ENCODE measurements around the gene PUM1. TPM values are rescaled to one million over a fixed set of nuclear protein-coding genes. Genes with fewer than 3 reads are reported as not detected.

PUM1 gene
- total and polyA plus RNA-seq, 4 donors, result 18.1 to 49.2 (median 30.2) TPM

- Histone ChIP-seq H3K27me3 (ENCODE audit: control insufficient read depth in 4 of 4, insufficient read depth in 4 of 4, low read length in 3 of 4) (no peaks in the 10 kb centered on the region), H3K4me3 (ENCODE audit: low read depth in 1 of 3, low read length in 3 of 3) (no peak overlapping the region), H3K9me3 (ENCODE audit: control insufficient read depth in 4 of 4, low read length in 3 of 4) (no peaks in the 10 kb centered on the region), H3K36me3 (ENCODE audit: control insufficient read depth in 4 of 4, insufficient read depth in 3 of 4, low read depth in 1 of 4, low read length in 3 of 4) (peaks cover 7 to 52% (median 47%) of the 10 kb centered on the region in 4 donors), H3K27ac (ENCODE audit: low read depth in 1 of 2, low read length in 2 of 2) (no peak overlapping the region), H3K4me1 (ENCODE audit: control insufficient read depth in 4 of 4, insufficient read depth in 4 of 4, low read length in 3 of 4) (peaks cover 0 to 9% (median 2%) of the 10 kb centered on the region in 4 donors), H3K9ac (ENCODE audit: low read depth in 1 of 2, low read length in 2 of 2) (no peak overlapping the region)
- no peak for TF ChIP-seq MAX (IDR thresholded peaks at IDR 0.05)
- TF ChIP-seq HNF4G (IDR thresholded peaks at IDR 0.05), result no peak
- no peak for TF ChIP-seq EGR1 (IDR thresholded peaks at IDR 0.05; ENCODE audit: low read depth in 2 of 2)
- no peak for TF ChIP-seq RXRA (IDR thresholded peaks at IDR 0.05)
- no peak for TF ChIP-seq ZBTB33 (IDR thresholded peaks at IDR 0.05)
- no peak for TF ChIP-seq FOXA1 (IDR thresholded peaks at IDR 0.05)
- TF ChIP-seq FOXA2 (IDR thresholded peaks at IDR 0.05), result no peak
- no peak for TF ChIP-seq HNF4A (conservative IDR thresholded peaks at IDR 0.05)
- TF ChIP-seq JUND (IDR thresholded peaks at IDR 0.05), result no peak
- no peak for TF ChIP-seq REST (IDR thresholded peaks at IDR 0.05)
- no peak for TF ChIP-seq YY1 (IDR thresholded peaks at IDR 0.05)
- TF ChIP-seq NR2F2 (IDR thresholded peaks at IDR 0.05), result no peak
- no peak for TF ChIP-seq SP1 (IDR thresholded peaks at IDR 0.05)
- TF ChIP-seq CTCF (IDR thresholded peaks at IDR 0.05; ENCODE audit: low read depth, low read length, missing input control), result no peak
- no peak for TF ChIP-seq TAF1 (conservative IDR thresholded peaks at IDR 0.05)
- no peak for DNase-seq (ENCODE audit: low spot score)
- whole genome bisulfite sequencing, result 97% methylated on average over 11 of the region's 11 CpGs
Measured at GRCh38 chr1:30953685-30954084, 111.8 kb downstream of the PUM1 start.

- WGBS, result 94% methylated on average over 5 of the region's 5 CpGs
- TF ChIP-seq REST (IDR thresholded peaks at IDR 0.05) (no peak), HNF4G (IDR thresholded peaks at IDR 0.05) (no peak), SP1 (IDR thresholded peaks at IDR 0.05) (no peak), CTCF (IDR thresholded peaks at IDR 0.05; ENCODE audit: low read depth, low read length, missing input control) (no peak), RXRA (IDR thresholded peaks at IDR 0.05) (no peak), HNF4A (conservative IDR thresholded peaks at IDR 0.05) (no peak), ATF3 (IDR thresholded peaks at IDR 0.05) (no peak)
- Histone ChIP-seq H3K27ac (ENCODE audit: low read depth in 1 of 2, low read length in 2 of 2) (no peak overlapping the region), H3K9me3 (ENCODE audit: control insufficient read depth in 4 of 4, low read length in 3 of 4) (no peaks in the 10 kb centered on the region), H3K9ac (ENCODE audit: low read depth in 1 of 2, low read length in 2 of 2) (no peak overlapping the region), H3K27me3 (ENCODE audit: control insufficient read depth in 4 of 4, insufficient read depth in 4 of 4, low read length in 3 of 4) (no peaks in the 10 kb centered on the region), H3K4me3 (ENCODE audit: low read depth in 1 of 3, low read length in 3 of 3) (no peak overlapping the region), H3K36me3 (ENCODE audit: control insufficient read depth in 4 of 4, insufficient read depth in 3 of 4, low read depth in 1 of 4, low read length in 3 of 4) (peaks cover 12 to 54% (median 46%) of the 10 kb centered on the region in 4 donors), H3K4me1 (ENCODE audit: control insufficient read depth in 4 of 4, insufficient read depth in 4 of 4, low read length in 3 of 4) (peaks cover 0 to 9% (median 1%) of the 10 kb centered on the region in 4 donors)
- DNase-seq (ENCODE audit: low spot score), result no peak
Measured at GRCh38 chr1:30952098-30952497, 113.4 kb downstream of the PUM1 start.
